Measurements from ENCODE around the gene SLC6A19. TPM values are rescaled to one million over a fixed set of nuclear protein-coding genes. Genes with fewer than 3 reads are reported as not detected.

The SLC6A19 gene
- total and polyA plus RNA-seq, 2 of the 13 experiments (the other 11 are each of a cell fraction or from before 2014, with no cell fraction given), result 0.02 TPM; not detected in 1

- 0 out of 2 replicates have a peak, but pooled peaks have one; percentile 32 for TF ChIP-seq CBFB (CRISPR knock-in tag; IDR thresholded peaks at IDR 0.05)
- peak; percentile 65 for TF ChIP-seq ESRRA (CRISPR knock-in tag; IDR thresholded peaks at IDR 0.05; ENCODE audit: low read depth)
- 0 out of 2 replicates have a peak, but pooled peaks have one; percentile 11 for TF ChIP-seq CTCF (CRISPR knock-in tag; IDR thresholded peaks at IDR 0.05)
- no peak for TF ChIP-seq ZNF550 (CRISPR knock-in tag; IDR thresholded peaks at IDR 0.05; ENCODE audit: borderline replicate concordance)
- TF ChIP-seq ZNF263 (CRISPR knock-in tag; IDR thresholded peaks at IDR 0.05), result peak; percentile 34; the same call in 1 of the 2 replicates
- no peak for TF ChIP-seq SP1 (IDR thresholded peaks at IDR 0.05)
- TF ChIP-seq SP1 (CRISPR knock-in tag; IDR thresholded peaks at IDR 0.05), result no peak
- no peak for TF ChIP-seq NONO (IDR thresholded peaks at IDR 0.05)
- TF ChIP-seq NONO (CRISPR knock-in tag; conservative IDR thresholded peaks at IDR 0.05), result peak; percentile 62
- TF ChIP-seq CEBPG (CRISPR knock-in tag; IDR thresholded peaks at IDR 0.05), result peak; percentile 53
- TF ChIP-seq HOXA3 (CRISPR knock-in tag; IDR thresholded peaks at IDR 0.05), result peak; percentile 79
- TF ChIP-seq ZBTB20 (CRISPR knock-in tag; IDR thresholded peaks at IDR 0.05; ENCODE audit: borderline replicate concordance, low read depth), result peak; percentile 71; the same call in 1 of the 2 replicates
- 0 out of 2 replicates have a peak, but pooled peaks have one; percentile 58 for TF ChIP-seq BRF2 (CRISPR knock-in tag; IDR thresholded peaks at IDR 0.05)
- TF ChIP-seq TCF12 (IDR thresholded peaks at IDR 0.05), result no peak
- peak; percentile 62; the same call in 1 of the 2 replicates for TF ChIP-seq TCF12 (CRISPR knock-in tag; IDR thresholded peaks at IDR 0.05)
- no peak; the same call in 1 of the 2 replicates for TF ChIP-seq ZNF557 (CRISPR knock-in tag; IDR thresholded peaks at IDR 0.05)
- peak; percentile 71; the same call in 1 of the 2 replicates for TF ChIP-seq IRF2 (CRISPR knock-in tag; IDR thresholded peaks at IDR 0.05)
- TF ChIP-seq ZFP1 (CRISPR knock-in tag; IDR thresholded peaks at IDR 0.05), result 0 out of 2 replicates have a peak, but pooled peaks have one; percentile 22
- TF ChIP-seq HMG20A (CRISPR knock-in tag; IDR thresholded peaks at IDR 0.05; ENCODE audit: borderline replicate concordance), result no peak; the same call in 1 of the 2 replicates
- TF ChIP-seq ZNF503 (CRISPR knock-in tag; IDR thresholded peaks at IDR 0.05), result peak; percentile 55; the same call in 1 of the 2 replicates
- no peak for TF ChIP-seq ZNF362 (CRISPR knock-in tag; IDR thresholded peaks at IDR 0.05; ENCODE audit: borderline replicate concordance)
- TF ChIP-seq ZNF292 (CRISPR knock-in tag; IDR thresholded peaks at IDR 0.05; ENCODE audit: borderline replicate concordance, low read depth), result peak; percentile 95; the same call in 1 of the 2 replicates
- no peak for TF ChIP-seq SMAD3 (CRISPR knock-in tag; IDR thresholded peaks at IDR 0.05)
Measured at GRCh38 chr5:1185629-1186350, 15.6 kb upstream of the SLC6A19 start (continued).

Data from HepG2 (cell line).